Measurements from ENCODE around the gene B3GNT8. TPM values are rescaled to one million over a fixed set of nuclear protein-coding genes. Genes with fewer than 3 reads are reported as not detected.

B3GNT8 gene
- total and polyA plus RNA-seq, 2 of the 4 experiments (the other 2 are of a cell fraction) = 0.36 TPM

DNA sequence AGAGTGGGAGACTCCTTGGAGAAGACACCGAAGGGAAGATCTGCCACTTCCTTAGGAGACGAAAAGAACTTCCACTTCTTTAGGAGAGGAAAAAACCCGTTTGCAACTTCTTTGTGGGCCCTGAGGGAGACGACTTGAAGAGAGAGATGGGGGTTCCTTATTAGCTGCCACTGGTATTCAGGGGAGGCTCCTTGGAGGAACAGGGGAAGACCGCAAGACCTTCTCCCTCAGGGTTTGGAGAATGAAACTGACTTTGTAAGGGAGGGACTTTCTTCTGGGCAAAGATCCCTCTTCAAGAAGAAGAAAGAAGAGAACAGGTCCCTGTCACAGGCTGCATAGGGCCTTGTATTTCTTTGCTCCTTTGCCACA, 29.1 kb downstream of the B3GNT8 start:
- Histone ChIP-seq H4K20me1 (ENCODE audit: insufficient read depth, low read length) (no peaks in the 10 kb centered on the region), H2BK15ac (ENCODE audit: low read depth, low read length) (no peak overlapping the region), H2BK20ac (ENCODE audit: low read depth, low read length) (no peak overlapping the region), H4K5ac (ENCODE audit: low read depth, low read length) (peak overlapping the region; percentile 71), H2BK120ac (ENCODE audit: low read depth, low read length) (no peak overlapping the region), H2BK5ac (ENCODE audit: low read depth, low read length, poor library complexity, severe bottlenecking) (peak overlapping the region; percentile 93), H4K8ac (ENCODE audit: low read depth in 2 of 2, low read length in 2 of 2) (peak overlapping the region; percentile 59 to 74; a peak in 3 of 4 replicates), H3K27ac (ENCODE audit: insufficient read depth, low read length) (peak overlapping the region; percentile 70), H3K4me2 (ENCODE audit: low read depth, low read length) (peak overlapping the region; percentile 94), H3K4me1 (ENCODE audit: control insufficient read depth, insufficient read depth, low read length) (peaks cover 4% of the 10 kb centered on the region; the same call in 1 of the 2 replicates), H3K9me1 (ENCODE audit: insufficient read depth, low read length) (peaks cover 9% of the 10 kb centered on the region; the same call in 1 of the 2 replicates), H2AK9ac (replicated peaks; ENCODE audit: low read depth, low read length, poor library complexity) (peak overlapping the region; percentile 87), H3K23ac (ENCODE audit: low read depth, low read length) (no peak overlapping the region), H3K4me3 (ENCODE audit: insufficient read depth, low read depth, low read length) (peak overlapping the region; percentile 79), H3K56ac (ENCODE audit: extremely low read depth, insufficient read depth, low read length) (peak overlapping the region; percentile 62), H3K18ac (ENCODE audit: low read depth, low read length) (no peak overlapping the region), H4K91ac (ENCODE audit: insufficient read depth, low read depth, low read length) (no peak overlapping the region), H3K79me1 (ENCODE audit: low read depth in 1 of 2, low read length in 2 of 2) (peaks cover 18 to 30% of the 10 kb centered on the region in 2 experiments), H3K9me3 (ENCODE audit: control insufficient read depth, insufficient read depth, low read length) (no peaks in the 10 kb centered on the region), H3K9ac (ENCODE audit: low read depth, low read length) (peak overlapping the region; percentile 81), H2AFZ (replicated peaks; ENCODE audit: low read length, poor library complexity) (peak overlapping the region; percentile 89), H3K14ac (replicated peaks; ENCODE audit: low read depth, low read length) (peak overlapping the region; percentile 69), H3K36me3 (ENCODE audit: control insufficient read depth, insufficient read depth, low read length) (0 out of 2 replicates have a peak, but pooled peaks cover 3% of the 10 kb centered on the region), H3K27me3 (ENCODE audit: control insufficient read depth, insufficient read depth, low read length) (no peaks in the 10 kb centered on the region), H3K4ac (ENCODE audit: low read depth, low read length) (peak overlapping the region; percentile 54; the same call in 1 of the 2 replicates), H2AK5ac (ENCODE audit: low read depth, low read length) (no peak overlapping the region)
- intact Hi-C loops (cut with micrococcal nuclease) (loop anchor here (5.0 kb wide), 1 partner anchor 46 kb away; the partner anchor contains the start of gene TGFB1), dilution Hi-C loops (cut with HindIII; ENCODE audit: low sequenced_read_pairs, unreplicated experiment) (no loop called here), in situ Hi-C loops (cut with MboI; ENCODE audit: low sequenced_read_pairs) (no loop called here)
- ChIA-PET CTCF (no interaction called here), POLR2A (ENCODE audit: unreplicated experiment) (no interaction called here)
- ATAC-seq (ENCODE audit: low read depth) (no peak), DNase-seq (no peak)
- TF ChIP-seq, protein P1, sequence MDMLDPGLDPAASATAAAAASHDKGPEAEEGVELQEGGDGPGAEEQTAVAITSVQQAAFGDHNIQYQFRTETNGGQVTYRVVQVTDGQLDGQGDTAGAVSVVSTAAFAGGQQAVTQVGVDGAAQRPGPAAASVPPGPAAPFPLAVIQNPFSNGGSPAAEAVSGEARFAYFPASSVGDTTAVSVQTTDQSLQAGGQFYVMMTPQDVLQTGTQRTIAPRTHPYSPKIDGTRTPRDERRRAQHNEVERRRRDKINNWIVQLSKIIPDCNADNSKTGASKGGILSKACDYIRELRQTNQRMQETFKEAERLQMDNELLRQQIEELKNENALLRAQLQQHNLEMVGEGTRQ (IDR thresholded peaks at IDR 0.05; ENCODE audit: low read depth, low read length) = no peak
- TF ChIP-seq POLR2A (IDR thresholded peaks at IDR 0.05; ENCODE audit: low read depth, low read length) = no peak
- WGBS, 2 experiments (ENCODE audit: extremely low coverage in 2 of 2, insufficient read length in 1 of 2) = no CpG with 5 or more reads among the region's 5 CpGs
- no TSS peak for BruUV-seq (replicated peaks)
